ENCODE data around the gene SLC35B4. TPM values are rescaled to one million over a fixed set of nuclear protein-coding genes. Genes with fewer than 3 reads are reported as not detected.

SLC35B4 gene
- total RNA-seq, 2 donors from 2014 or later = 4.9 to 11.5 TPM

DNA sequence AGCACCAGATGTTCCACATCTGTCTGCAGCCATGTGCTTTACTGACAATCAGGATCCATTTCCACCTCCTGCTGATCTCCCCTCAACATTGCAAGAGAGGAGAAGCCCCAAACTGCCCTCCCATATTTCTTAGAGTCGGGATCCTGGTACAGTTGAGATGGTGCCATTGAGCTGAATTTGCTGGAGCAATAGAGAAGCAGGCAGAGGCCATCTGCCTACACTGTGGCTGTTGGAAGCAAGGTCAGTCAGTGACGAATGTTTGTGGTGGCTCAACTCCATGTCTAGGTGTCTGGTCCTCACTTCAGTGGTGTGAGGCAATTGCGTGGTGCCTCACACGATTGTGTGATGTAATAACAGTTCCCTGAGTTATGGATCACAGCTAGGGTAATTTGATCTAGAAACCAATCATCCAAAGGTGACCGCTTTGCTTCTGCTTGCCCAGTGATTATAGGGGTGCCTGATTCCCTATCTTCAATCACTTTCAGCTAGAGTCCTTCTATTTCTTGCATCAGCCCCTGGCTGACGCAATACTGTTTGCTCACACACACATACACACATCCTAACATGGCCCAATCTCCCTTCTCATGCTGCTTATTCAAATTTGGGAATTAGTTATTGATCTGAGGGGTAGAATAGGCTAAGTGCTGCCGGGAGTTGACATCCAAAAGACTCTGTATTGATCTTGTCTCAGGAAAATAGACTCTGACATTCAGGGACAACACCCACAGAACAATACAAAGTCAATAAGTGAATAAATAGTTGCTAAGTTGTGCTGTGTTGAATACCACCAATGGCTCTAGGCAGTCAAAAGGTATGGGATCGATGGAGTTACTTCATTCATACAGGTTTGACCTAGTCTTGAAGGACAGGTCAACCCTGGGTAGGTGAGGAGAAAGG is 46.1 kb upstream of the SLC35B4 start:
- WGBS, 2 donors = 65 to 85% methylated on average over 8 of the region's 8 CpGs
- ATAC-seq = no peak

DNA sequence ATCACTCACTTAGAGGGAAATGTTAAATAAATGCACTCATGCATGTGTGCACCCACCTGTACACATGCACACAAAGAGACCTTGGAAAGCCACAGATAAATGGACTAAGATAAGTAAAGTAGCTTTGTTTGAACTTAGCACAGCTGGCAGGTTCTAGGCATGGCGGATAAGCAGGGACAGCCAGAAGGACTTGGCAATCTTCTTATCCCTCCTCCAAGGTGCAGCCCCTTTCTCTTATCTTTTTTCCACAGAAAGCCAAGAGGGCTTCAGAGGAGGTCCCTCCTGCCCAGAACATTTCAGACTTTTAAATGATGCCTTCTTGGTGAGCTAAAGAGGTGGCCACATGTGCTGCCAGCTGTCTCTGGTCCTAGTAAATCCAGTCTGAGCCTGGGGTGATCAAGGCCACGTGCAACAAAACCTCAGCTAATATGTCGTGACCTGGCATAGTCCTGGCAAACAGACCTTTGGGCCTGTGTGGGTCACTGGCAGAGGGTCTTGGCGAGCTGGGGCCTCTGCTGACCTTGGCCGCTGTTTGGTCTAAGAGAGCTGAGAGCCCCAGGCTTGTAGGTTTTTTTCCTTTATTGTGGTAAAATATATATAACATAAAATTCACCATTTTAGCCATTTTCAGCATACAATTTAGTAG is 43.2 kb upstream of the SLC35B4 start:
- 30 to 51% methylated on average over 4 to 5 of the region's 5 CpGs for WGBS, 2 donors
- intact Hi-C loops (cut with DNase I) = no loop called here
- Histone ChIP-seq H3K4me3 (no peak overlapping the region), H3K27ac (peak overlapping the region in 3 of 4 donors; percentile 37 to 46 (median 38)), H3K4me1 (peaks cover 44% of the 10 kb centered on the region), H3K9me3 (no peaks in the 10 kb centered on the region), H3K36me3 (replicated peaks in 1 of 2; ENCODE audit: insufficient read depth in 1 of 2, low read depth in 2 of 2) (no peaks in the 10 kb centered on the region), H3K27me3 (no peaks in the 10 kb centered on the region)
- peak in 3 of 4 donors; percentile 20 to 52 (median 50) for DNase-seq
- TF ChIP-seq, protein P1, sequence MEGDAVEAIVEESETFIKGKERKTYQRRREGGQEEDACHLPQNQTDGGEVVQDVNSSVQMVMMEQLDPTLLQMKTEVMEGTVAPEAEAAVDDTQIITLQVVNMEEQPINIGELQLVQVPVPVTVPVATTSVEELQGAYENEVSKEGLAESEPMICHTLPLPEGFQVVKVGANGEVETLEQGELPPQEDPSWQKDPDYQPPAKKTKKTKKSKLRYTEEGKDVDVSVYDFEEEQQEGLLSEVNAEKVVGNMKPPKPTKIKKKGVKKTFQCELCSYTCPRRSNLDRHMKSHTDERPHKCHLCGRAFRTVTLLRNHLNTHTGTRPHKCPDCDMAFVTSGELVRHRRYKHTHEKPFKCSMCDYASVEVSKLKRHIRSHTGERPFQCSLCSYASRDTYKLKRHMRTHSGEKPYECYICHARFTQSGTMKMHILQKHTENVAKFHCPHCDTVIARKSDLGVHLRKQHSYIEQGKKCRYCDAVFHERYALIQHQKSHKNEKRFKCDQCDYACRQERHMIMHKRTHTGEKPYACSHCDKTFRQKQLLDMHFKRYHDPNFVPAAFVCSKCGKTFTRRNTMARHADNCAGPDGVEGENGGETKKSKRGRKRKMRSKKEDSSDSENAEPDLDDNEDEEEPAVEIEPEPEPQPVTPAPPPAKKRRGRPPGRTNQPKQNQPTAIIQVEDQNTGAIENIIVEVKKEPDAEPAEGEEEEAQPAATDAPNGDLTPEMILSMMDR (IDR thresholded peaks at IDR 0.05) = no peak
- no peak for TF ChIP-seq POLR2A (IDR thresholded peaks at IDR 0.05)
- ATAC-seq = peak; percentile 55

More for the DNA sequence above, 46.1 kb upstream of the SLC35B4 start:
- intact Hi-C loops (cut with DNase I) = no loop called here
- peaks cover 37% of the 10 kb centered on the region for H3K4me1 ChIP-seq
- no peak overlapping the region for H3K27ac ChIP-seq
- DNase-seq = no peak
- H3K27me3 ChIP-seq = no peaks in the 10 kb centered on the region
- H3K36me3 ChIP-seq (replicated peaks in 1 of 2; ENCODE audit: insufficient read depth in 1 of 2, low read depth in 2 of 2) = no peaks in the 10 kb centered on the region
- no peaks in the 10 kb centered on the region for H3K9me3 ChIP-seq
- TF ChIP-seq, protein P1 (IDR thresholded peaks at IDR 0.05) = no peak
- no peak for TF ChIP-seq POLR2A (IDR thresholded peaks at IDR 0.05)
- no peak overlapping the region for H3K4me3 ChIP-seq

DNA sequence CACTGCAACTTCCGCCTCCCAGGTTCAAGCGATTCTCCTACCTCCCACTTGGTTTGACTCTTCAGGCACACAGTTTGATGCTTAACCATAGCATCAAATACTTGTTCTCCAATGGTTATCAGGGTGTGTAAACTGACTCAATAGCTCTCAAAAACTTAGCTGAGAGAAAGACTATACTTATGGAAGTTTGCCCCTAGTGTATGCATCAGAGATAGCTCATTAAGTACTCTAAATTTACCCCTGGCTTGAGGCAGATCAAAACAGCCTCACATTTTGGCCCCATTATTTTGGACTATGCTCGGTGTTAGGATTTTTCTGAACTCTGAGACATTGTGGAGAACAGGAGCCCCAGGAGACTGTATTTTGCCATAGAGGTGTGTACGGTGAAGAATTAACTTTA is 40.8 kb upstream of the SLC35B4 start:
- Histone ChIP-seq H3K27ac (no peak overlapping the region), H3K27me3 (no peaks in the 10 kb centered on the region), H3K9me3 (no peaks in the 10 kb centered on the region), H3K4me1 (peaks cover 50% of the 10 kb centered on the region), H3K36me3 (replicated peaks in 1 of 2; ENCODE audit: insufficient read depth in 1 of 2, low read depth in 2 of 2) (no peaks in the 10 kb centered on the region), H3K4me3 (no peak overlapping the region)
- TF ChIP-seq, protein P1 (IDR thresholded peaks at IDR 0.05) = no peak
- no peak for TF ChIP-seq POLR2A (IDR thresholded peaks at IDR 0.05)
- ATAC-seq = no peak
- no peak for DNase-seq
- intact Hi-C loops (cut with DNase I) = no loop called here
- 94 to 97% methylated on average over 4 of the region's 4 CpGs for WGBS, 2 donors

DNA sequence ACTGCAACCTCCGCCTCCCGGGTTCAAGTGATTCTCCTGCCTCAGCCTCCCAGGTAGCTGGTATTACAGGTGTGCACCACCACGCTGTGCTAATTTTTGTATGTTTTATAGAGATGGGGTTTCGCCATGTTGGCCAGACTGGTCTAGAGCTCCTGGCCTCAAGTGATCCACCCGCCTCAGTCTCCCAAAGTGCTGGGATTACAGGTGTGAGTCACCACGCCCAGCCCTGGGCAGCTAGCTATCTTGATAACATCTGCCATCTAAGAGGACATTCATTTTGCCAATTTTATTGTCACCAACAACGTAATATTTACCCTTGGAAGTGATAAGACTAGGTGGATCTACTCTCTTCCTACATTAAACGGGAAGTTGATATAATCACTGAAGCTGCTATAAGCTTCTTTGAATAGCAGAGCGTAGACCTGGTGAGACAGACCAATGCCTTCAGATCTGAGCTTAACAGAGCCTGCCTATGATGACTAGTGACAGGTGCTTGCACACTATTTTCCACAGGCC is 39.7 kb upstream of the SLC35B4 start:
- WGBS, 2 donors = 75 to 83% methylated on average over 9 of the region's 9 CpGs
- no peak overlapping the region for H3K4me3 ChIP-seq
- no peak for DNase-seq
- no peak for TF ChIP-seq POLR2A (IDR thresholded peaks at IDR 0.05)
- TF ChIP-seq, protein P1 (IDR thresholded peaks at IDR 0.05) = no peak
- no peaks in the 10 kb centered on the region for H3K36me3 ChIP-seq (replicated peaks in 1 of 2; ENCODE audit: insufficient read depth in 1 of 2, low read depth in 2 of 2)
- peak overlapping the region; percentile 25 to 72 (median 62) for H3K27ac ChIP-seq
- intact Hi-C loops (cut with DNase I) = no loop called here
- H3K4me1 ChIP-seq = peaks cover 50% of the 10 kb centered on the region
- H3K9me3 ChIP-seq = no peaks in the 10 kb centered on the region
- ATAC-seq = no peak
- no peaks in the 10 kb centered on the region for H3K27me3 ChIP-seq

All from body of pancreas (tissue), 4 donors.